Stimulated activated CD4-positive, alpha-beta T cell treated with anti-CD3 and anti-CD28 coated beads, Interleukin-1b, Interleukin-23, amount 100 ng/mL, for 24 hours (primary cell): ENCODE measurements around the gene RUNX2.
"Not testable (repeated sequence)": the region's sequence is repeated elsewhere in the genome, so short reads cannot be mapped to it uniquely, and the experiment has no call there.

Experiments
- DNase-seq, 4 experiments: peaks; one replicate each; pipeline ENCODE4 v3.0.0-alpha.2; 2020; ENCODE audit warnings: low read depth in 4 of 4, low spot score in 1 of 4

The RUNX2 gene

GRCh38 chr6:45454008-45454911, 126.1 kb downstream of the RUNX2 start:
- DNase-seq = no peak

- no peak for DNase-seq
Observed at GRCh38 chr6:45455408-45455807, 127.3 kb downstream of the RUNX2 start.

- DNase-seq = no peak
Observed at GRCh38 chr6:45457141-45457540, 129.0 kb downstream of the RUNX2 start.

- no peak for DNase-seq
Observed at GRCh38 chr6:45458672-45459071, 130.5 kb downstream of the RUNX2 start.

GRCh38 chr6:45460166-45460565, 132.0 kb downstream of the RUNX2 start:
- no peak for DNase-seq

- no peak for DNase-seq
Observed at GRCh38 chr6:45461486-45461885, 133.4 kb downstream of the RUNX2 start.

- DNase-seq = no peak
Observed at GRCh38 chr6:45462190-45463134, 134.3 kb downstream of the RUNX2 start.

GRCh38 chr6:45464685-45465084, 136.6 kb downstream of the RUNX2 start:
- DNase-seq = no peak

- DNase-seq = no peak
Observed at GRCh38 chr6:45466686-45467085, 138.6 kb downstream of the RUNX2 start.

GRCh38 chr6:45467417-45467816, 139.3 kb downstream of the RUNX2 start:
- not testable (repeated sequence) for DNase-seq

- DNase-seq = no peak
Observed at GRCh38 chr6:45467853-45468252, 139.7 kb downstream of the RUNX2 start.

GRCh38 chr6:45469663-45470062, 141.5 kb downstream of the RUNX2 start:
- DNase-seq = no peak

- no peak for DNase-seq
Observed at GRCh38 chr6:45470131-45470738, 142.1 kb downstream of the RUNX2 start.

GRCh38 chr6:45472382-45472781, 144.3 kb downstream of the RUNX2 start:
- DNase-seq = no peak

GRCh38 chr6:45473121-45473993, 145.2 kb downstream of the RUNX2 start:
- no peak for DNase-seq

- DNase-seq = no peak
Observed at GRCh38 chr6:45474376-45474775, 146.2 kb downstream of the RUNX2 start.

GRCh38 chr6:45476341-45476740, 148.2 kb downstream of the RUNX2 start:
- no peak for DNase-seq

GRCh38 chr6:45477278-45477677, 149.1 kb downstream of the RUNX2 start:
- DNase-seq = no peak

GRCh38 chr6:45477790-45478189, 149.7 kb downstream of the RUNX2 start:
- no peak for DNase-seq

- no peak for DNase-seq
Observed at GRCh38 chr6:45478240-45478639, 150.1 kb downstream of the RUNX2 start.
